Neuron (in vitro differentiated cells): ENCODE measurements around the gene ASB3.
"Not testable (repeated sequence)": the region's sequence is repeated elsewhere in the genome, so short reads cannot be mapped to it uniquely, and the experiment has no call there.

Source experiments
- H2AFZ ChIP-seq: one replicate; pipeline ENCODE4 v1.6.1; 2013; ENCODE audit warnings: low read depth, mild to moderate bottlenecking, inconsistent platforms, low read length, moderate library complexity
- H3K27me3 ChIP-seq: one replicate; pipeline ENCODE4 v1.6.1; 2013; ENCODE audit warnings: low read length; ENCODE audit not compliant: insufficient read depth
- H3K36me3 ChIP-seq: one replicate; pipeline ENCODE4 v1.6.1; 2013; ENCODE audit warnings: low read length; ENCODE audit not compliant: insufficient read depth
- H3K4me1 ChIP-seq: one replicate; pipeline ENCODE4 v1.6.1; 2013; ENCODE audit warnings: low read length; ENCODE audit not compliant: insufficient read depth
- H3K4me3 ChIP-seq: 2 replicates; pipeline ENCODE4 v1.5.1; 2013; ENCODE audit warnings: mild to moderate bottlenecking, low read length, moderate library complexity
- H3K9me3 ChIP-seq: one replicate; pipeline ENCODE4 v1.6.1; 2013; ENCODE audit warnings: low read length

The ASB3 gene

DNA sequence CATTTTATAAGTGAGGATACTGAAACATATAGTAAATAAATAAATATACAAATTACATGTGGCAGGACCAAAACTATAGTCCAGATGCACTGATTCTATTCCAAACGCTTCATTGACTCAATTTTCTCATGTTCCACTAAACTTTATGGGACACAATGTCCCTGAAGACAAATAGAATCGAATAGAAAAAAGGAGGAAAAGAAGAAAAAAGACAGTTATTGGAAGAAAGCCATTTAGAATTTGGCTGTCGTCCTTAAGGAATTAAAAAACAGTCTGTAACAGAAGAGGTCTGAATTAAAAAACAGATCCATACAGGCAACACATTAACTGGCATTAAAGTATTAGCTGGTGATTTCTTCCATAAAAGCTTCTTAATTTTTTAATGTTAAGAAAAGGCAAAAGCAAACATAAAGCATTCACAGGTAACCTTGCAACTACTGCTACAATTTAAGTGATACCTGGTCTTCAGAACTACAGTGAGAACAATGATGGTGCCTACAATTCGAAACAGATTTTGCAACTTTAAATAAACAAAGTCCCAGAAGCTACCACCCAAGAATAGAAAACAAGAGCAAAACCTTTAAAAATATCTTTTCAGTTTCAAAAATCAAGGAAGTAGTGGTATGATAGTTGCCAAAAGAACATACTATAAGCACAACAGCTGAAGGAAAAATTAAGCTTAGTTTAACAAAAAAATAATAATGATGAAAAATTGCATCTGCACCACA is 36.5 kb downstream of the ASB3 start:
- H3K4me3 ChIP-seq = no peak overlapping the region
- peaks cover 34% of the 10 kb centered on the region for H3K36me3 ChIP-seq
- H3K4me1 ChIP-seq = peaks cover 4% of the 10 kb centered on the region
- no peaks in the 10 kb centered on the region for H3K9me3 ChIP-seq
- no peaks in the 10 kb centered on the region for H3K27me3 ChIP-seq
- H2AFZ ChIP-seq = no peak overlapping the region

DNA sequence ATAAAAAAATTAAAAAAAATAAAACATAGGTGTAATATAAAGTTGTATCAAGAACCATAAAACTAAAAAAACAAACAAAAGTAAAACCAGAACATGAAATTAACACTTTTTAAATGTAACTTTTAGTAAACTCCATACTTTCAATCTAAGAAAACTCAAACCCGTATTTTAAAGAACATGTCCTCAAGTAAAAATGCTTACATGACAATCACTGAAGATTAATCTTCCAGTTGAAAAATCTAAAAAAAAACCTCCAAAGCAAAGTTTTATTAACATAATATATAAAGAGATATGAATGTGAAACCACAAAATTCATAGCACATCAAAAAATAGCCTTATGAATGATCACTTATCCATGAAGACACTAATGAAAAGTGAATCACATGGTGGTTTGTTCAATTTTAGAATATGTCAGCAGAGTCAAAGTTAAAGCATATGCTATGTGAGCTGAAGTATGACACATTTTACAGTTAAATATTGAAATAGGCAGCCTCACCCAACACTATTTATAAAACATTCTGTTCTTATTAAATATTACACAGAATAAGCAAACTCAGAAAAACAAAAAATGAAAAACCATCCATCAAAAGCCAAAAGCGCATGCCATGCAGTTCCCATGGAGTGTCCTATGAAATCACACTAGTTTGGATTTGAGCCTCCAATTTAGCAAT is 42.2 kb downstream of the ASB3 start:
- H3K9me3 ChIP-seq = no peaks in the 10 kb centered on the region
- no peak overlapping the region for H2AFZ ChIP-seq
- peaks cover 10% of the 10 kb centered on the region for H3K4me1 ChIP-seq
- H3K36me3 ChIP-seq = peaks cover 27% of the 10 kb centered on the region
- H3K4me3 ChIP-seq = no peak overlapping the region
- no peaks in the 10 kb centered on the region for H3K27me3 ChIP-seq

DNA sequence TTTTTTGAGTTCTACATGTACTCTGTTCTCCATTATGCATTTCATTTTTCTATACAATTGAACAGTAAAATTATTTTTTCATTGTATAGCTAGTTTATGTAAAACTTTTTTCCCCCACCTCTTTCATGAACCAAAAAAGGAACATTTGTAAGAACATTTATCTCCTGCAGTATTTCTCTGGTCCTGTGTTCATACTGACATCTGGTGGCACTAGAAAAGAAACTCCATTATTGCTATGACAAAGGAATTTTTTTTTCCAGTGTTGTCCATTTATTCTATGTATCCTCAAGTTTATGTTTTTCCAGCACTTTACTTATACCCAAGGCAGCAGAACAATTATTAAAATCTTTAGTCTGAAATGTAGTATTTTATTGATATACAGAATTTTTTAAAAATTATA is 46.6 kb downstream of the ASB3 start:
- H3K4me3 ChIP-seq = no peak overlapping the region
- H3K36me3 ChIP-seq = peaks cover 13% of the 10 kb centered on the region
- peaks cover 10% of the 10 kb centered on the region for H3K4me1 ChIP-seq
- H3K9me3 ChIP-seq = no peaks in the 10 kb centered on the region
- no peak overlapping the region for H2AFZ ChIP-seq
- H3K27me3 ChIP-seq = no peaks in the 10 kb centered on the region

DNA sequence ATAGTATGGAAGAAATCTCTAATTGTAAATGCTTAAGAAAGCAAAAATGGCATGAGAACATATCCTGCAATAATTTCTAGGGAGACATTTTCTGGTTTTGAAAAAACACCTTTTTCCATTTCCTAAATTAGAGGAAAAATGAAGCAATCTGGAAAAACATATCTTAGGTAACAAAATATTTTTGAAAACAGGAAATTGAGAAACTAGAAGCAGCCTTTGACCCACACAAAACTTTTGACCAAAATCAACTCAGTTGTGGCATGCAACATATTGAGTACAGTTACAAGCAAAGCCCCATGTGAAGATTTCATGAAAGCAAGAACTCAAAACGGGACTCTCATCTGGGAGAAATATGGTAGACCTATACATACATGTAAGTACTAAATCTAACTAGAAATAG is 47.7 kb downstream of the ASB3 start:
- no peak overlapping the region for H2AFZ ChIP-seq
- H3K27me3 ChIP-seq = no peaks in the 10 kb centered on the region
- H3K9me3 ChIP-seq = peaks cover 4% of the 10 kb centered on the region
- no peak overlapping the region for H3K4me3 ChIP-seq
- H3K36me3 ChIP-seq = peaks cover 9% of the 10 kb centered on the region
- peaks cover 10% of the 10 kb centered on the region for H3K4me1 ChIP-seq

DNA sequence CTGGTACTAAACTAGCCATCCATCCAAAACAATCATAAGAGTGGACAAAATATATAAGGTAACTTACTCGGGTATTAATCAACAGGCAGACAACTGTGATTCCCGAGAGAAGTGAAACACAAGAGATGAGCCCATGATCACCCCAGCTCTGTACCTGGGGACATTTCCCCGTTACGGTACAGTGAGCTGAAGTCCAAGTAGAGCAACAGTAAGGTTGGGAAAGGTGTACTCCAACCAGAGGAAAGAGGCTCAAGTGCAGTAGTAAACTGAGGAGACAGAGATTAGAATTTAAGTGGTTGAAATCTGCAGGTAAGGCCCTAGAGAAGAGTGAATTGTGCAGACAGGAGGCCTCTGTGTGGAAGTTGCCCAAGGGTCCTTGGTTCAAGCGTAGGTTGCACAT is 49.7 kb downstream of the ASB3 start:
- H3K4me1 ChIP-seq = peaks cover 5% of the 10 kb centered on the region
- no peak overlapping the region for H3K4me3 ChIP-seq
- peaks cover 18% of the 10 kb centered on the region for H3K36me3 ChIP-seq
- H3K9me3 ChIP-seq = peaks cover 4% of the 10 kb centered on the region
- H2AFZ ChIP-seq = no peak overlapping the region
- H3K27me3 ChIP-seq = no peaks in the 10 kb centered on the region

DNA sequence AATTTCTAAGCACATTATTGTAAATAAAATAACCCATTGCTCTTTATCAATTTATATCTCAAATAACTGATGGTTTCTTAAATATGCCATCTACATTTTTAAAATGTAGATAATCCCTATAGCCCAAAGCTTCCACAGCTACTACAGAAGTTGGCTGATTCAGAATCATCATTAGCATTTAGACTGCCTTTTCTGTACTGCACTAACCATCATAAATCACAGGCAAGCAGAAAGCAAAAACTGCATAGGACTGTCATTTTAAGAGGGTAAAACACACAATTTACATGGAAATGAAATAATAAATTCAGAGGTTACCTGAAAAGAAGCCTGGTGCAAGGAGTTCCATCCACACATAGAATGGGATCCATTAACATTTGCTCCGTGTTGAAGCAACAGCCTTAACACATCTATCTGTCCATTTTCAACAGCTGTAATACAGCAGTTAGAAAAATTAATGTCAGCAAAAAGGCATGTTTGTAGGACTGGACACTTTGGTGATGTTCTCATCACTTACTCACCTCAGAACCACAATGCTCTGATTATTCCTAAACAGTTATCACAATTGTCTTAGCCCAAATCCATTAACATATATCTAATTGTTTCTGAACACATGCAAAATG is 57.5 kb downstream of the ASB3 start:
- no peaks in the 10 kb centered on the region for H3K27me3 ChIP-seq
- H3K4me1 ChIP-seq = no peaks in the 10 kb centered on the region
- peaks cover 4% of the 10 kb centered on the region for H3K9me3 ChIP-seq
- H3K36me3 ChIP-seq = peaks cover 29% of the 10 kb centered on the region
- H3K4me3 ChIP-seq = no peak overlapping the region
- no peak overlapping the region for H2AFZ ChIP-seq

DNA sequence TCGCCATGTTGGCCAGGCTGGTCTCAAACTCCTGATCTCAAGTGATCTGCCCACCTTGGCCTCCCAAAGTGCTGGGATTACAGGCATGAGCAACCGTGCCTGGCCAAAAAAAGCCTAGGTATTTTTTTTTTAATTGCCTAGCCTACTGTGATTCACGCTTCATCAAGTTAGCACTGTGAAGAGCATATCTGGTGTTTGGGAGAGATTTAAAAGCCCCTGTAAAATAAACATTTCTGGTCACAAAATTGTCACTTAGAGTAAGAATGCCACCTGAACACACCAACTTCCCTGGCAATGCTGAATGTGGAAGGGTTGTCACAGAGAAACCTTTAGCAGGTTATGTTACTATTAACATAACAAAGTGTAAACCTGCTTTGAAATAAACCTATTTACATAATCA is 58.8 kb downstream of the ASB3 start:
- no peaks in the 10 kb centered on the region for H3K4me1 ChIP-seq
- H3K9me3 ChIP-seq = peaks cover 4% of the 10 kb centered on the region
- H3K27me3 ChIP-seq = no peaks in the 10 kb centered on the region
- no peak overlapping the region for H2AFZ ChIP-seq
- H3K4me3 ChIP-seq = no peak overlapping the region
- H3K36me3 ChIP-seq = peaks cover 21% of the 10 kb centered on the region

DNA sequence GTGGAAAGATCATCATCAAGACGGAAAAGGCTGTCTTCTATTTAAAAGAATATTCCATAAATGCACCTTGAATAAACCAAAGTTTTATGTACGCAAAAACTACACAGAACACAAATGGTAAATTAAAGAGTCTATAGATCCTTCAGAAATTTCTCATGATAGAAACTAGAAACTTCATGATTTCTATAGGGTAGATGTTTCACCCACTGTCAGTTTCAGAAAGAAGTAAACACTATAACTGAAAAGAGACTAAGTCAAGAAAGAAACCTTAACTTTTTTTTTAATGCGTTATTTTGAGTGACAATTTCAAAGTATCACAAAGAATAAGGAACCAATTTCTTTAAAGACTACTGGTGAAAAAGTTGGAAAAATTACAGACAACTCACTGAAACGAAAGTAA is 61.1 kb downstream of the ASB3 start:
- no peak overlapping the region for H3K4me3 ChIP-seq
- peaks cover 4% of the 10 kb centered on the region for H3K9me3 ChIP-seq
- H3K4me1 ChIP-seq = no peaks in the 10 kb centered on the region
- no peaks in the 10 kb centered on the region for H3K27me3 ChIP-seq
- peaks cover 18% of the 10 kb centered on the region for H3K36me3 ChIP-seq
- no peak overlapping the region for H2AFZ ChIP-seq

DNA sequence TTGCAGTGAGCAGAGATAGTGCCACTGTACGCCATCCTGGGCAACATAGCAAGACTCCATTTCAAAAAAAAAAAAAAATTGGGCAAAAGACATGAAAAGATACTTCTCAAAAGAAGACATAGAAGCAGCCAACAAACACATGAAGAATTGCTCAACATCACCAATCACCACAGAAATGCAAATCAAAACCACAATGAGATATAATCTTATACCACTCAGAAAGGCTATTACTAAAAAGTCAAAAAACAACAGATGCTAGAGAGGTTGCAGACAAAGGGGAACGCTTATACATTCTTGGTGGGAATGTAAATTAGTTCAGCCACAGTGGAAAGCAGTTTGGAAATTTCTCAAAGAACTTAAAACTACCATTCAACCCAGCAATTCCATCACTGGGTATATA is 62.2 kb downstream of the ASB3 start:
- H3K4me3 ChIP-seq = no peak overlapping the region
- H2AFZ ChIP-seq = no peak overlapping the region
- H3K27me3 ChIP-seq = no peaks in the 10 kb centered on the region
- peaks cover 10% of the 10 kb centered on the region for H3K9me3 ChIP-seq
- no peaks in the 10 kb centered on the region for H3K4me1 ChIP-seq
- H3K36me3 ChIP-seq = peaks cover 17% of the 10 kb centered on the region

DNA sequence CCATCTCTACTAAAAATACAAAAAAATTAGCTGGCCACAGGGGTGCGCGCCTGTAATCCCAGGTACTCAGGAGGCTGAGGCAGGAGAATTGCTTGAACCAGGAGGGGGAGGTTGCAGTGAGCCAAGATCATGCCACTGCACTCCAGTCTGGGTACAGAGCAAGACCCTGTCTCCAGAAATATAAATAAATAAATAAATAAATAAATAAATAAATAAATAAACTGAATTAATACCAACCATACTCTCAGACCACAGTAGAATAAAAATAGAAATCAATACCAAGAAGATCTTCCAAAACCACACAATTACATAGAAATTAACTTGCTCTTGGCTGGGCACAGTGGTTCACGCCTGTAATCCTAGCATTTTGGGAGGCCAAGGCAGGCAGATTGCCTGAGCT is 65.8 kb downstream of the ASB3 start:
- not testable (repeated sequence) for H2AFZ ChIP-seq, H3K27me3 ChIP-seq, H3K4me1 ChIP-seq, H3K4me3 ChIP-seq
- H3K9me3 ChIP-seq = peaks cover 10% of the 10 kb centered on the region
- peaks cover 10% of the 10 kb centered on the region for H3K36me3 ChIP-seq

DNA sequence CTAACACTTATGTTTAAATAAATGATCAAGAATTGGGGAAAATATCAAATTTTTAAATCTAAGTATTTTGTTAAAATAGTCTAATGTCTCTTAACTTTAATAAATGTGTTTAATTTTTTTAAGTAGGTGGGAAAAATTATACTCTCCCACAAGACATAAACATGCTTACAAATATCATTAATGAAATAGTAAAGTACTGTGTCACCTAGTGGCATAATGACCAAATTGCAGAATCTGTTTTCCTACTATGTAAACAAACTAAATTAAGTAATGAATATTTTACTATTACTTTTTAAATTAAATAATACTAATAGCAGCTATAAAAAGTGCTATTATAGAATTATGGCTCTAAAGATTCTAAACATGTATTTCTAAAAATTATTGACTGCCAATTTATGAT is 71.2 kb downstream of the ASB3 start:
- no peaks in the 10 kb centered on the region for H3K27me3 ChIP-seq
- no peaks in the 10 kb centered on the region for H3K4me1 ChIP-seq
- H3K36me3 ChIP-seq = peaks cover 35% of the 10 kb centered on the region
- H3K9me3 ChIP-seq = peaks cover 11% of the 10 kb centered on the region
- no peak overlapping the region for H3K4me3 ChIP-seq
- H2AFZ ChIP-seq = no peak overlapping the region

DNA sequence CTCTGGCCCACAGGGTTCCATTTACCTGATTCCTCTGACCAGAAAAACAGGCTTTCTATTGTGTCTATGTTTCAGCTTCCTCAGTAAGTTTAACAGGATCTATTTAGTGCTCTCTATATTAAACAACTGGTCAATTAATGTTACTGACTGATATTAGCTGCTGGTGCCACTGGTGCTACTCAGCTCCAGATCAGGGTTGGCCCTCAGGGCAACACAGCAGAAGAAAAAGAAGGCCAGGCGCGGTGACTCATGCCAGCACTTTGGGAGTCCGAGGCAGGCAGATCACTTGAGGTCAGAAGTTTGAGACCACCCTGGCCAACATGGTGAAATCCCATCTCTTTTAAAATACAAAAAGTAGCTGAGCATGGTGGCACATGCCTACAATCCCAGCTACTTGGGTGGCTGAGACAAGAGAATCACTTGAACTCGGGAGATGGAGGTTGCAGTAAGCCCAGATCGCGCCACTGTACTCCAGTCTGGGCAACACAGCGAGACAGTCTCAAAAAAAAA is 75.4 kb downstream of the ASB3 start:
- no peak overlapping the region for H3K4me3 ChIP-seq
- H3K4me1 ChIP-seq = no peaks in the 10 kb centered on the region
- peaks cover 71% of the 10 kb centered on the region for H3K36me3 ChIP-seq
- peaks cover 29% of the 10 kb centered on the region for H3K9me3 ChIP-seq
- H2AFZ ChIP-seq = no peak overlapping the region
- H3K27me3 ChIP-seq = no peaks in the 10 kb centered on the region

DNA sequence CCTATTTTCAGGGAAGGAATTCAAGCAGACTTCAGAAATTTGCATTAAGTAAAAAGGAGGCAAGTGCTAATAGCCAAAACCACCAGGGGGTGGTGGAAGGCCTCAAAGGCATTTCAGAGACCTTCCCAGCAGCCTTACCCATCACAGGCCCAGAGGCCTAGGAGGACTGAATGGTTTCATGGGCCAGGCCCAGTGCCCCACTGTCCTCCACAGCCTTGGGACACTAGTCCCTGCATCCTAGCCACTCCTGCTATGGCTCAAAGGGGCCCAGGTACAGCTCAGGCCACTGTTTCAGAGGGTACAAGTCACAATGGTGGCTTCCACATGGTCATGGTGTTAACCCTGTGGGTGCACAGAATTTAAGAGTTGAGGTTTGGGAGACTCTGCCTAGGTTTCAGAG is 77.8 kb downstream of the ASB3 start:
- no peaks in the 10 kb centered on the region for H3K4me1 ChIP-seq
- H3K36me3 ChIP-seq = peaks cover 60% of the 10 kb centered on the region
- no peaks in the 10 kb centered on the region for H3K27me3 ChIP-seq
- H2AFZ ChIP-seq = no peak overlapping the region
- H3K4me3 ChIP-seq = no peak overlapping the region
- H3K9me3 ChIP-seq = peaks cover 29% of the 10 kb centered on the region
